Embryonic facial prominence (tissue), 1 donor: ENCODE data around the gene TRIM41.
"Not testable (repeated sequence)": the region's sequence is repeated elsewhere in the genome, so short reads cannot be mapped to it uniquely, and the experiment has no call there.

Experiments used
- DNase-seq: peaks from one replicate; pipeline ENCODE4 v3.0.0-alpha.2; 2016; ENCODE audit errors: extremely low spot score

TRIM41 gene

GRCh38 chr5:181283841-181284755, 61.0 kb downstream of the TRIM41 start:
- not testable (repeated sequence) for DNase-seq
